Upper lobe of left lung (tissue), 6 donors: Measurements from ENCODE around the gene XYLT1. TPM values are rescaled to one million over a fixed set of nuclear protein-coding genes. Genes with fewer than 3 reads are reported as not detected.
A peak's percentile ranks its signal among the peaks of the same experiment; 100 is the strongest.

Source experiments
- ATAC-seq, 2 donors: fragments of 200-7000 bp; cut with Tn5 transposase; one replicate each; pipeline ENCODE4 v1.9.1; 2022; ENCODE audit warnings: mild to moderate bottlenecking in 2 of 2, moderate library complexity in 2 of 2; ENCODE audit not compliant: low FRiP score in 2 of 2
- DNase-seq, 2 donors: peaks; one replicate each; pipeline ENCODE4 v3.0.0-alpha.2; 2019 to 2020
- H3K27ac ChIP-seq, 4 donors: fragments of 200-600 bp; sonication (generic); one replicate each; pipeline ENCODE4 v1.5.1; 2016 to 2019
- H3K27me3 ChIP-seq, 4 donors: fragments of 200-600 bp; sonication (generic); one replicate each; pipeline ENCODE4 v1.5.1; 2017 to 2019
- H3K36me3 ChIP-seq, 4 donors: fragments of 200-600 bp; sonication (generic); one replicate each; pipeline ENCODE4 v1.5.1; 2016 to 2019
- H3K4me1 ChIP-seq, 4 donors: fragments of 200-600 bp; sonication (generic); one replicate each; pipeline ENCODE4 v1.5.1; 2018 to 2019
- H3K4me3 ChIP-seq, 4 donors: fragments of 200-600 bp; sonication (generic); one replicate each; pipeline ENCODE4 v1.5.1; 2017 to 2019; ENCODE audit warnings: mild to moderate bottlenecking in 2 of 4, moderate library complexity in 1 of 4
- H3K9me3 ChIP-seq, 4 donors: fragments of 200-600 bp; sonication (generic); one replicate each; pipeline ENCODE4 v1.5.1; 2018 to 2019
- EP300 ChIP-seq, 4 donors: sonication (generic); formaldehyde crosslinking; IDR thresholded peaks; one replicate each; pipeline ENCODE4 v1.5.1; 2017; ENCODE audit warnings: antibody characterized with exemption in 4 of 4, control low read depth in 2 of 4
- POLR2A ChIP-seq, 4 donors: fragments of 450-650 bp; IDR thresholded peaks; one replicate each; pipeline ENCODE4 v1.5.1; 2016 to 2017; ENCODE audit warnings: antibody characterized with exemption in 4 of 4, mild to moderate bottlenecking in 2 of 4
- POLR2AphosphoS5 ChIP-seq, 2 donors: sonication (generic); formaldehyde crosslinking; IDR thresholded peaks; one replicate each; pipeline ENCODE4 v1.5.1; 2017; ENCODE audit warnings: antibody characterized with exemption in 2 of 2
- WGBS, 2 donors: methylation state at CpG; one replicate each; pipeline ENCODE4 v1.1.5; 2017 to 2018; 5-methylcytosine and 5-hydroxymethylcytosine counted together
- total RNA-seq, 6 donors: library from RNA; depleted of rRNA in 4 of 6; stranded (reverse); fragments of >200 nt in 4 of 6; gene quantifications; one replicate each; pipeline versions ENCODE4 v1.1.0 to v1.2.1, GENCODE V29; 2016 to 2021
- TF ChIP-seq, protein P1 (sequence below), 6 experiments: fragments of 450-650 bp in 4 of 6; fragments of 200-600 bp in 2 of 6; sonication (generic) in 2 of 6; IDR thresholded peaks; one replicate each; pipeline ENCODE4 v1.5.1; 2016 to 2019; ENCODE audit warnings: antibody characterized with exemption in 6 of 6
- donor health status: DM: no; HTN: no; CAD: no; lungs with moderate emphysema.
- donor health status: DM: no; HTN: yes; CAD: no; lungs with severe emphysema.

Gene XYLT1
- total RNA-seq, 6 donors from 2014 or later: 3.0 to 26.2 (median 6.8) TPM

DNA sequence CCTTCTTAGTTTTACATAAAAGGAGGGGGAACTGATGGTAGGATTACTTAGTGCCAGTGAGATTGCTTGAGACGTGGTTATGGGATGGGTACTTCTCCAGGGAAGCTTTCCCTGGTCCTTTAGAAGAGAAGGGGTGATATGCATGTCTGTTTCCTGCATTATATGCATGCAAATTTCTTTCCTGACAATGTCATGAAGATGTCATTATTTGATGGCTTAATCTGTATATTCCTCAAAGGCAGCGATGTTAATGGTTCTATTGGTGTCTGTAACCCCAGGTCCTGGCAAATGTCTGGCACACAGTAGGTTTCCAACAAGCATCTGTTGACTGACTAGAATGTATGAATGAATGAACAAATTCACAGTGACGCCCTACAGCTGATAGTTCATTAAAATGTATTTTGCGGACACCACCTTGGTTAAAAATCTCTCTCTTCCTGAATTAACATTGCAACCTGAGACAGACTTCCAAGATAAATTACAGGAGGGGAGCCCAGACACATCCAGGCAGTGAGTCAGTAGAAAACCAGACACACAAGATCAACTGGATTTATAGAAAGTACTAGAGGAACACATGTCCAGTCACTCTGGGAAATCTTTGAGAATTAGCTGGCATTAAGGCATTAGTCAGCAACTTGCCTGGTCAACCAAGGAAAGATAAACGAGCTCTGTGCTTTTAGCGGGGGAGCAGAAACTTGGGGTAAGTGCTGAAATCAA, 293.4 kb downstream of the XYLT1 start:
- Histone ChIP-seq H3K9me3 (no peaks in the 10 kb centered on the region), H3K4me1 (peaks cover 0 to 4% (median 2%) of the 10 kb centered on the region in 4 donors), H3K36me3 (no peaks in the 10 kb centered on the region), H3K4me3 (no peak overlapping the region), H3K27me3 (no peaks in the 10 kb centered on the region), H3K27ac (no peak overlapping the region)
- TF ChIP-seq POLR2AphosphoS5 (IDR thresholded peaks at IDR 0.05) (no peak), EP300 (IDR thresholded peaks at IDR 0.05) (no peak), POLR2A (IDR thresholded peaks at IDR 0.05) (no peak)
- TF ChIP-seq, protein P1, sequence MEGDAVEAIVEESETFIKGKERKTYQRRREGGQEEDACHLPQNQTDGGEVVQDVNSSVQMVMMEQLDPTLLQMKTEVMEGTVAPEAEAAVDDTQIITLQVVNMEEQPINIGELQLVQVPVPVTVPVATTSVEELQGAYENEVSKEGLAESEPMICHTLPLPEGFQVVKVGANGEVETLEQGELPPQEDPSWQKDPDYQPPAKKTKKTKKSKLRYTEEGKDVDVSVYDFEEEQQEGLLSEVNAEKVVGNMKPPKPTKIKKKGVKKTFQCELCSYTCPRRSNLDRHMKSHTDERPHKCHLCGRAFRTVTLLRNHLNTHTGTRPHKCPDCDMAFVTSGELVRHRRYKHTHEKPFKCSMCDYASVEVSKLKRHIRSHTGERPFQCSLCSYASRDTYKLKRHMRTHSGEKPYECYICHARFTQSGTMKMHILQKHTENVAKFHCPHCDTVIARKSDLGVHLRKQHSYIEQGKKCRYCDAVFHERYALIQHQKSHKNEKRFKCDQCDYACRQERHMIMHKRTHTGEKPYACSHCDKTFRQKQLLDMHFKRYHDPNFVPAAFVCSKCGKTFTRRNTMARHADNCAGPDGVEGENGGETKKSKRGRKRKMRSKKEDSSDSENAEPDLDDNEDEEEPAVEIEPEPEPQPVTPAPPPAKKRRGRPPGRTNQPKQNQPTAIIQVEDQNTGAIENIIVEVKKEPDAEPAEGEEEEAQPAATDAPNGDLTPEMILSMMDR (IDR thresholded peaks at IDR 0.05): no peak
- DNase-seq (no peak), ATAC-seq (no peak)
- WGBS, 2 donors: 72 to 87% methylated on average over 6 of the region's 6 CpGs

DNA sequence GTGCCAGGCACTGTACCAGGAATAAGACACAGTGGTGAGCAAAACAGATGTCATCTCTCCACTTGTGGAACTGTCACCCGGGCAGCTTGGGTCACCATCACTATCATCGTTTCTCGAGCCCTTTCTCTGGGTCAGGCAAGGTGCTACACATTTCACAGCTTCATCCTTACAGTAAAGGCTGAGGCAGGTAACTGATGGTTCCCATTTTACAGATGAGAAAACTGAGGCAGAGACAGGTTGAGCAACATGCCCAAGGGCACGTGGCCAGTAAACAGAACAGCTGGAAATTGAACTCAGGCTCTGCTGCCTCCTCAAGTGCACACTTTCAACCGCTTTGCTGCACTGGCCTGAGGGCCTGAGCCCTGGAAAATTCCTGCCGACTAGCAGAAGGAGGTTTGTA, 294.6 kb downstream of the XYLT1 start:
- Histone ChIP-seq H3K9me3 (no peaks in the 10 kb centered on the region), H3K4me1 (peaks cover 0 to 5% (median 4%) of the 10 kb centered on the region in 4 donors), H3K27me3 (no peaks in the 10 kb centered on the region), H3K27ac (no peak overlapping the region), H3K4me3 (no peak overlapping the region), H3K36me3 (no peaks in the 10 kb centered on the region)
- WGBS, 2 donors: 85 to 92% methylated on average over 6 of the region's 6 CpGs
- ATAC-seq (no peak), DNase-seq (no peak)
- TF ChIP-seq POLR2AphosphoS5 (IDR thresholded peaks at IDR 0.05): no peak
- TF ChIP-seq, protein P1 (IDR thresholded peaks at IDR 0.05): no peak
- TF ChIP-seq POLR2A (IDR thresholded peaks at IDR 0.05): no peak
- no peak for TF ChIP-seq EP300 (IDR thresholded peaks at IDR 0.05)

DNA sequence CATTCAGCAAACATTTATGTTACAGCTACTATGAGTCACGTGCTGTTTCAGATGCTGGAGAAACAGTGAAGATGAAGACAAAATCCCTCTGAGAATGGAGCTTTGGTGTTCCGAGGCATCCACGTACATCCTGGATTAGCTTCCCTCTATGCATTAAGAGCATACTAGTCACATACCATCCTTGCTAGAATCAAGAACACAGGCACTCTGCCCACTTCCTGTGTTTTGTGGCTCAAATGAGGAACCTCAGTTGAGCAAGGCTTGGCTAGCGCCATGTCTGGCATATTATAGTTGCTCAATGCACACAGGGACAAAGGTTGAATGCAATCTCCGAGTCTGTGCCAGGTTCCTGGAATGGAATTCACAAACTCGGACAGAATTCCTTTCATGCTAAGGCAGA, 297.5 kb downstream of the XYLT1 start:
- ATAC-seq: peak; percentile 62 to 84
- Histone ChIP-seq H3K4me1 (peaks cover 0 to 8% (median 4%) of the 10 kb centered on the region in 4 donors), H3K9me3 (no peaks in the 10 kb centered on the region), H3K27ac (peak overlapping the region in 2 of 4 donors; percentile 36 to 37), H3K27me3 (no peaks in the 10 kb centered on the region), H3K36me3 (no peaks in the 10 kb centered on the region), H3K4me3 (no peak overlapping the region)
- WGBS, 2 donors: 68 to 71% methylated on average over 4 to 6 of the region's 6 CpGs
- DNase-seq: peak in 1 of 2 donors; percentile 86
- TF ChIP-seq POLR2AphosphoS5 (IDR thresholded peaks at IDR 0.05) (peak; percentile 68 to 69), EP300 (IDR thresholded peaks at IDR 0.05) (peak in 2 of 4 donors; percentile 16 to 63), POLR2A (IDR thresholded peaks at IDR 0.05) (peak in 1 of 4 donors; percentile 26)
- TF ChIP-seq, protein P1 (IDR thresholded peaks at IDR 0.05): no peak

DNA sequence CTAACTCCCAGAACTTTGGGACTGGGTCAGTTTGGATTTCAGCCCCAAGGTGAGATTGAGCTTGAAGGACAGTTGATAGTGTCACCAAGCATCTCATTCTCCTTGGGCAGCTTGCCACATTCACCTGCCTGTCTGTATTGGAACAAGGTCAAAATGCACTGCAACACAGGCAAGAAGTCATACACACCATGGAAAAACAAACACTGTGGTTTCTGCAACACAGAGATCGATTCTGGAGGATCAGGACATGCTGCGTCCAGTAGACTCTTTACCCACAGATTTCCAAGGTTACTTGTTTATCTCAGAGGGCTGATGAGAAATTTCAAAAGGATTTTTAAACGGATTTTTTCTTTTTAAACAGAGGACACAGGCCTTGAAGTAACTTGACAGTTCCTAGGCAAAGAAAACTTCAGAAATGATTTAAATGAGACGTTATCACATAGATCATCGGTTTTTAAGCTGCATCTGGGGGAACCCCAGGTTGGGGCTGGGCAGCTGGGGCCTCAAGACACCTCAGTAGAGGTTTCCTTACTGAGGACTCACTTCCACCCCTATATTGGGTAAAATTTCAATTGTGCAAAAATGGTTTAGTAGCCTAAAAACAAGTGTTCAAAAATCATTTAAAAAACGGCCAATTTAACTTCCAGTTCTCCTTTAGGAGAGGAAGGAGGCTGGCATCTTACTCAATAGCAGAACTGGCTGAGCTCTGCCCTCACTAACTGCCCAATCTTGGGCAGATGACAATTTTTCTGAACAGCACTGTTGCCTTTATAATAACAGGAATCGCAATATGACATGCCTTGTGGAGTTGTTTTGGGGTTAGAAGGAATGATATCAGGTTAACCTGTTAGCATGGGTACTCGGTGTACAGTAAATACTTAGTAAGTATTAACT, 299.3 kb downstream of the XYLT1 start:
- ATAC-seq (peak in 1 of 2 donors; percentile 69), DNase-seq (peak in 1 of 2 donors; percentile 29)
- no peaks in the 10 kb centered on the region for H3K9me3 ChIP-seq
- no peaks in the 10 kb centered on the region for H3K27me3 ChIP-seq
- H3K4me3 ChIP-seq: no peak overlapping the region
- peaks cover 0 to 8% (median 4%) of the 10 kb centered on the region in 4 donors for H3K4me1 ChIP-seq
- TF ChIP-seq POLR2A (IDR thresholded peaks at IDR 0.05) (no peak), POLR2AphosphoS5 (IDR thresholded peaks at IDR 0.05) (no peak), EP300 (IDR thresholded peaks at IDR 0.05) (no peak)
- TF ChIP-seq, protein P1 (IDR thresholded peaks at IDR 0.05): no peak
- no peaks in the 10 kb centered on the region for H3K36me3 ChIP-seq
- WGBS, 2 donors: 53 to 54% methylated on average over 8 of the region's 8 CpGs
- peak overlapping the region in 1 of 4 donors; percentile 31 for H3K27ac ChIP-seq
